Nephron (organoid): ENCODE results near the gene ASTN2.

ENCODE experiments used
- H3K27ac Mint-ChIP-seq, 3 experiments: 2 replicates each; pipeline ENCODE4 v1.8.0; 2020; ENCODE audit warnings: mixed read lengths in 3 of 3, mild to moderate bottlenecking in 2 of 3, moderate library complexity in 1 of 3
- H3K27me3 Mint-ChIP-seq: 2 replicates; pipeline ENCODE4 v1.8.0; 2021; ENCODE audit warnings: low read depth, mild to moderate bottlenecking, moderate library complexity, mixed read lengths
- H3K36me3 Mint-ChIP-seq: 2 replicates; pipeline ENCODE4 v1.8.0; 2020; ENCODE audit warnings: low read depth, mixed read lengths
- H3K4me1 Mint-ChIP-seq: 2 replicates; pipeline ENCODE4 v1.8.0; 2020; ENCODE audit warnings: mixed read lengths
- H3K4me3 Mint-ChIP-seq, 3 experiments: 2 replicates each; pipeline ENCODE4 v1.8.0; 2020; ENCODE audit warnings: mild to moderate bottlenecking in 3 of 3, mixed read lengths in 3 of 3, moderate library complexity in 2 of 3
- H3K9me3 Mint-ChIP-seq: 2 replicates; pipeline ENCODE4 v1.8.0; 2020; ENCODE audit warnings: mixed read lengths
- TF ChIP-seq, protein P1 (sequence below), 3 experiments: fragments of 200-600 bp; sonication (generic); IDR thresholded peaks; one replicate each; pipeline ENCODE4 v1.5.0; 2021; ENCODE audit warnings: antibody characterized with exemption in 3 of 3; ENCODE audit not compliant: unreplicated experiment in 3 of 3

The ASTN2 gene

DNA sequence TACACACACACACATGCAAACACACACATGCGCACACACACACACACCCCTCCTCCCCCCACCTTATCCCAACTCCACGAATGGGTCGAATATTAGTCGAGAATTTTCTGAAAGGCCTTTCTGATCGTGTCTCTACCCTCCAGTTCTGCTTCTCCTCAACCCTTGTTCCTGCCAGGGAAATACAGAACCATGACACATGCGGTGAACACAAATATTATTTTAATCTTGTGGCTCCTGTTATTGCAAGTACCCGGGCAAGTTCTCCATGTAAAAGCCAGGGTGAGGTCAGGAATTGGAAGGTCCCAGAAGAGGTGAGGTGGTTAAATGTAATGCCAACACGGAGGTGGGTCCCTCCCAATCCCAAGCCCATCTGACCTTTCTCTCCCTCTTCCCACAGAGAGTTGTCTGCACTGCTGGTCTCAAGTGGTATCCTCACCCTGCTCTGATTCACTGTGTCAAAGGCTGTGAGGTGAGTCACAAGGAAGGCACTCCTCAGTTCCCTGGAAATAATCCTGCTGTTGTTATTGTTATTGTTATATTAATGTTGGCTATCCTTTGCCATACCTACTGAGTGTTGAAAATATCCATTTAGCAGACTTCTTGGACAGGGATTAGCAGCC, 1037.6 kb downstream of the ASTN2 start:
- TF ChIP-seq, protein P1, sequence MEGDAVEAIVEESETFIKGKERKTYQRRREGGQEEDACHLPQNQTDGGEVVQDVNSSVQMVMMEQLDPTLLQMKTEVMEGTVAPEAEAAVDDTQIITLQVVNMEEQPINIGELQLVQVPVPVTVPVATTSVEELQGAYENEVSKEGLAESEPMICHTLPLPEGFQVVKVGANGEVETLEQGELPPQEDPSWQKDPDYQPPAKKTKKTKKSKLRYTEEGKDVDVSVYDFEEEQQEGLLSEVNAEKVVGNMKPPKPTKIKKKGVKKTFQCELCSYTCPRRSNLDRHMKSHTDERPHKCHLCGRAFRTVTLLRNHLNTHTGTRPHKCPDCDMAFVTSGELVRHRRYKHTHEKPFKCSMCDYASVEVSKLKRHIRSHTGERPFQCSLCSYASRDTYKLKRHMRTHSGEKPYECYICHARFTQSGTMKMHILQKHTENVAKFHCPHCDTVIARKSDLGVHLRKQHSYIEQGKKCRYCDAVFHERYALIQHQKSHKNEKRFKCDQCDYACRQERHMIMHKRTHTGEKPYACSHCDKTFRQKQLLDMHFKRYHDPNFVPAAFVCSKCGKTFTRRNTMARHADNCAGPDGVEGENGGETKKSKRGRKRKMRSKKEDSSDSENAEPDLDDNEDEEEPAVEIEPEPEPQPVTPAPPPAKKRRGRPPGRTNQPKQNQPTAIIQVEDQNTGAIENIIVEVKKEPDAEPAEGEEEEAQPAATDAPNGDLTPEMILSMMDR (IDR thresholded peaks at IDR 0.05; ENCODE audit: unreplicated experiment in 3 of 3), result no peak
- peaks cover 6% of the 10 kb centered on the region for H3K27me3 Mint-ChIP-seq
- no peaks in the 10 kb centered on the region for H3K4me1 Mint-ChIP-seq
- H3K4me3 Mint-ChIP-seq, result no peak overlapping the region
- H3K9me3 Mint-ChIP-seq, result no peaks in the 10 kb centered on the region
- H3K36me3 Mint-ChIP-seq, result peaks cover 13% of the 10 kb centered on the region
- no peak overlapping the region for H3K27ac Mint-ChIP-seq
